SK-N-SH (cell line): ENCODE data around the gene SPACDR.

Experiments
- EP300 ChIP-seq, 2 experiments: IDR thresholded peaks; 2 replicates each; pipeline versions ENCODE4 v1.4.0 to v1.6.1; 2012; ENCODE audit warnings: borderline replicate concordance in 1 of 2, low read depth in 1 of 2, low read length in 1 of 2
- EZH2phosphoT487 ChIP-seq: fragments of 200-600 bp; sonication (generic); IDR thresholded peaks from 2 replicates; pipeline ENCODE4 v1.6.1; 2017; ENCODE audit warnings: low read depth, mixed run types, mild to moderate bottlenecking, antibody characterized with exemption, moderate library complexity, borderline replicate concordance
- JUND ChIP-seq: IDR thresholded peaks from 2 replicates; pipeline ENCODE4 v1.4.0; 2012
- POLR2AphosphoS5 ChIP-seq: IDR thresholded peaks from 2 replicates; pipeline ENCODE4 v1.6.1; 2012; ENCODE audit warnings: low read depth, low read length
- SMC3 ChIP-seq: IDR thresholded peaks from 2 replicates; pipeline ENCODE4 v1.6.1; 2012; ENCODE audit warnings: low read depth, low read length, improper control_type of control experiment
- YY1 ChIP-seq: IDR thresholded peaks from 2 replicates; pipeline ENCODE4 v1.4.0; 2012; ENCODE audit warnings: low read depth, mild to moderate bottlenecking
- TF ChIP-seq, protein P1 (sequence below): fragments of 200-600 bp; sonication (generic); IDR thresholded peaks from 2 replicates; pipeline ENCODE4 v1.6.1; 2017; ENCODE audit warnings: antibody characterized with exemption, mild to moderate bottlenecking, moderate library complexity
- TF ChIP-seq, protein P2 (sequence below): IDR thresholded peaks from 2 replicates; pipeline ENCODE4 v1.6.1; 2012; ENCODE audit warnings: mild to moderate bottlenecking, low read depth, low read length, moderate library complexity
- TF ChIP-seq, protein P3 (sequence below): IDR thresholded peaks from 2 replicates; pipeline ENCODE4; 2012

DNA sequence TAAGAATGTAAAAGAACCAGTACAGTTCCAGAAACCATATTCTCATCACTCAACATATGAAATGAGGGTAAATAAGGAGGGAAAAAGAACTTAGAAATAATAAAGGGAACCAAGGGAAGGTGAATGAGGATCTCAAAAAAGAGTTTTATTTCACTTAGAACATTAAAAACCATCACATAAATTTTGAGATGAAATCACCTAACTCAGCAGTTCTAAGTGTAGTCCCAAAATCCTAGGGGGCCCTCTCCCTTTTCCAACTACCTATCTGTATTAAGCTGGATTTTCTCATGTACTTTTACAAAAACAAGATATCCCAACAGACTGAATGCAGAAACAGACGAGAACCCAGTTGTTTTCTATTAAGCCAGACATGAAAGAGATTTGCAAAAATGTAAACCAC lies 38.7 kb downstream of the SPACDR start:
- TF ChIP-seq, protein P1, sequence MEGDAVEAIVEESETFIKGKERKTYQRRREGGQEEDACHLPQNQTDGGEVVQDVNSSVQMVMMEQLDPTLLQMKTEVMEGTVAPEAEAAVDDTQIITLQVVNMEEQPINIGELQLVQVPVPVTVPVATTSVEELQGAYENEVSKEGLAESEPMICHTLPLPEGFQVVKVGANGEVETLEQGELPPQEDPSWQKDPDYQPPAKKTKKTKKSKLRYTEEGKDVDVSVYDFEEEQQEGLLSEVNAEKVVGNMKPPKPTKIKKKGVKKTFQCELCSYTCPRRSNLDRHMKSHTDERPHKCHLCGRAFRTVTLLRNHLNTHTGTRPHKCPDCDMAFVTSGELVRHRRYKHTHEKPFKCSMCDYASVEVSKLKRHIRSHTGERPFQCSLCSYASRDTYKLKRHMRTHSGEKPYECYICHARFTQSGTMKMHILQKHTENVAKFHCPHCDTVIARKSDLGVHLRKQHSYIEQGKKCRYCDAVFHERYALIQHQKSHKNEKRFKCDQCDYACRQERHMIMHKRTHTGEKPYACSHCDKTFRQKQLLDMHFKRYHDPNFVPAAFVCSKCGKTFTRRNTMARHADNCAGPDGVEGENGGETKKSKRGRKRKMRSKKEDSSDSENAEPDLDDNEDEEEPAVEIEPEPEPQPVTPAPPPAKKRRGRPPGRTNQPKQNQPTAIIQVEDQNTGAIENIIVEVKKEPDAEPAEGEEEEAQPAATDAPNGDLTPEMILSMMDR, result no peak
- TF ChIP-seq, protein P2, sequence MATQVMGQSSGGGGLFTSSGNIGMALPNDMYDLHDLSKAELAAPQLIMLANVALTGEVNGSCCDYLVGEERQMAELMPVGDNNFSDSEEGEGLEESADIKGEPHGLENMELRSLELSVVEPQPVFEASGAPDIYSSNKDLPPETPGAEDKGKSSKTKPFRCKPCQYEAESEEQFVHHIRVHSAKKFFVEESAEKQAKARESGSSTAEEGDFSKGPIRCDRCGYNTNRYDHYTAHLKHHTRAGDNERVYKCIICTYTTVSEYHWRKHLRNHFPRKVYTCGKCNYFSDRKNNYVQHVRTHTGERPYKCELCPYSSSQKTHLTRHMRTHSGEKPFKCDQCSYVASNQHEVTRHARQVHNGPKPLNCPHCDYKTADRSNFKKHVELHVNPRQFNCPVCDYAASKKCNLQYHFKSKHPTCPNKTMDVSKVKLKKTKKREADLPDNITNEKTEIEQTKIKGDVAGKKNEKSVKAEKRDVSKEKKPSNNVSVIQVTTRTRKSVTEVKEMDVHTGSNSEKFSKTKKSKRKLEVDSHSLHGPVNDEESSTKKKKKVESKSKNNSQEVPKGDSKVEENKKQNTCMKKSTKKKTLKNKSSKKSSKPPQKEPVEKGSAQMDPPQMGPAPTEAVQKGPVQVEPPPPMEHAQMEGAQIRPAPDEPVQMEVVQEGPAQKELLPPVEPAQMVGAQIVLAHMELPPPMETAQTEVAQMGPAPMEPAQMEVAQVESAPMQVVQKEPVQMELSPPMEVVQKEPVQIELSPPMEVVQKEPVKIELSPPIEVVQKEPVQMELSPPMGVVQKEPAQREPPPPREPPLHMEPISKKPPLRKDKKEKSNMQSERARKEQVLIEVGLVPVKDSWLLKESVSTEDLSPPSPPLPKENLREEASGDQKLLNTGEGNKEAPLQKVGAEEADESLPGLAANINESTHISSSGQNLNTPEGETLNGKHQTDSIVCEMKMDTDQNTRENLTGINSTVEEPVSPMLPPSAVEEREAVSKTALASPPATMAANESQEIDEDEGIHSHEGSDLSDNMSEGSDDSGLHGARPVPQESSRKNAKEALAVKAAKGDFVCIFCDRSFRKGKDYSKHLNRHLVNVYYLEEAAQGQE, result no peak
- TF ChIP-seq JUND (no peak), SMC3 (no peak), EZH2phosphoT487 (no peak), EP300 (IDR thresholded peaks at IDR 0.05; ENCODE audit: borderline replicate concordance in 1 of 2, low read depth in 1 of 2, low read length in 1 of 2) (no peak), YY1 (no peak), POLR2AphosphoS5 (no peak)
- TF ChIP-seq, protein P3, sequence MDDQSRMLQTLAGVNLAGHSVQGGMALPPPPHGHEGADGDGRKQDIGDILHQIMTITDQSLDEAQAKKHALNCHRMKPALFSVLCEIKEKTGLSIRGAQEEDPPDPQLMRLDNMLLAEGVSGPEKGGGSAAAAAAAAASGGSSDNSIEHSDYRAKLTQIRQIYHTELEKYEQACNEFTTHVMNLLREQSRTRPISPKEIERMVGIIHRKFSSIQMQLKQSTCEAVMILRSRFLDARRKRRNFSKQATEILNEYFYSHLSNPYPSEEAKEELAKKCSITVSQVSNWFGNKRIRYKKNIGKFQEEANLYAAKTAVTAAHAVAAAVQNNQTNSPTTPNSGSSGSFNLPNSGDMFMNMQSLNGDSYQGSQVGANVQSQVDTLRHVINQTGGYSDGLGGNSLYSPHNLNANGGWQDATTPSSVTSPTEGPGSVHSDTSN, result no peak
